ENCODE measurements around the gene RASSF7.

GRCh38 chr11:596374-596773, 35.6 kb downstream of the RASSF7 start:
- TF ChIP-seq CTCF (conservative IDR thresholded peaks at IDR 0.05 in 1 of 2, IDR thresholded peaks at IDR 0.05 in 1 of 2; ENCODE audit: extremely low read depth in 1 of 2, insufficient read depth in 1 of 2, low read depth in 1 of 2, low read length in 2 of 2) (no peak), EZH2 (IDR thresholded peaks at IDR 0.05; ENCODE audit: borderline replicate concordance, low read length) (no peak)

Data from mammary epithelial cell (primary cell).